Stimulated activated CD4-positive, alpha-beta T cell treated with anti-CD3 and anti-CD28 coated beads, Interleukin-2, amount 100 ng/mL, for 24 hours (primary cell): Measurements from ENCODE around the gene PPT2.
"Not testable (repeated sequence)": the region's sequence is repeated elsewhere in the genome, so short reads cannot be mapped to it uniquely, and the experiment has no call there.

Source experiments
- DNase-seq, 2 donors: peaks; one replicate each; pipeline ENCODE4 v3.0.0-alpha.2; 2020

Gene PPT2

GRCh38 chr6:32177788-32178546 is 24.0 kb downstream of the PPT2 start, which contains the start of gene RNF5:
TSS of gene RNF5 (plus strand) at chr6:32178405. CDS start at chr6:32178512, 107 bp downstream.
- DNase-seq = peak; percentile 87 to 92

GRCh38 chr6:32178547-32179440 is 24.9 kb downstream of the PPT2 start:
- DNase-seq = no peak

- no peak for DNase-seq
These were observed 25.9 kb downstream of the PPT2 start for GRCh38 chr6:32179766-32180405.

- no peak for DNase-seq
These were observed 27.3 kb downstream of the PPT2 start for GRCh38 chr6:32181148-32181702.

GRCh38 chr6:32181915-32182529 is 28.1 kb downstream of the PPT2 start:
- no peak for DNase-seq

- no peak for DNase-seq
These were observed 28.6 kb downstream of the PPT2 start for GRCh38 chr6:32182555-32182981.

- no peak for DNase-seq
These were observed 29.1 kb downstream of the PPT2 start for GRCh38 chr6:32183030-32183429.

- DNase-seq = no peak
These were observed 29.6 kb downstream of the PPT2 start for GRCh38 chr6:32183483-32184083.

GRCh38 chr6:32184084-32184640 is 30.2 kb downstream of the PPT2 start, which contains the start of gene AGER:
TSS of gene AGER (minus strand) at chr6:32184253. CDS start at chr6:32184222, 31 bp downstream.
- no peak for DNase-seq

- DNase-seq = peak; percentile 64 to 67
These were observed 31.8 kb downstream of the PPT2 start for GRCh38 chr6:32185681-32186131.

GRCh38 chr6:32186151-32186840 is 32.4 kb downstream of the PPT2 start:
- DNase-seq = not testable (repeated sequence)

GRCh38 chr6:32187009-32187709 is 33.2 kb downstream of the PPT2 start:
- no peak for DNase-seq

- DNase-seq = not testable (repeated sequence)
These were observed 33.9 kb downstream of the PPT2 start for GRCh38 chr6:32187725-32188380.

- DNase-seq = no peak
These were observed 34.6 kb downstream of the PPT2 start for GRCh38 chr6:32188381-32189068.

- DNase-seq = no peak
These were observed 35.3 kb downstream of the PPT2 start for GRCh38 chr6:32189069-32189741.

GRCh38 chr6:32189742-32190053 is 35.8 kb downstream of the PPT2 start:
- DNase-seq = no peak

GRCh38 chr6:32190054-32190851 is 36.3 kb downstream of the PPT2 start, which contains the start of gene PBX2:
TSS of gene PBX2 (minus strand) at chr6:32190202. CDS start at chr6:32189915, 287 bp downstream.
- peak; percentile 83 to 87 for DNase-seq
